DLD1 (cell line): Measurements from ENCODE around the gene ROBO2.

Experiments
- in situ Hi-C: cut with HindIII; loops from 2 replicates; pipeline ENCODE4 v1.10.0; 2017; ENCODE audit warnings: low sequenced_read_pairs

ROBO2 gene, protein sequence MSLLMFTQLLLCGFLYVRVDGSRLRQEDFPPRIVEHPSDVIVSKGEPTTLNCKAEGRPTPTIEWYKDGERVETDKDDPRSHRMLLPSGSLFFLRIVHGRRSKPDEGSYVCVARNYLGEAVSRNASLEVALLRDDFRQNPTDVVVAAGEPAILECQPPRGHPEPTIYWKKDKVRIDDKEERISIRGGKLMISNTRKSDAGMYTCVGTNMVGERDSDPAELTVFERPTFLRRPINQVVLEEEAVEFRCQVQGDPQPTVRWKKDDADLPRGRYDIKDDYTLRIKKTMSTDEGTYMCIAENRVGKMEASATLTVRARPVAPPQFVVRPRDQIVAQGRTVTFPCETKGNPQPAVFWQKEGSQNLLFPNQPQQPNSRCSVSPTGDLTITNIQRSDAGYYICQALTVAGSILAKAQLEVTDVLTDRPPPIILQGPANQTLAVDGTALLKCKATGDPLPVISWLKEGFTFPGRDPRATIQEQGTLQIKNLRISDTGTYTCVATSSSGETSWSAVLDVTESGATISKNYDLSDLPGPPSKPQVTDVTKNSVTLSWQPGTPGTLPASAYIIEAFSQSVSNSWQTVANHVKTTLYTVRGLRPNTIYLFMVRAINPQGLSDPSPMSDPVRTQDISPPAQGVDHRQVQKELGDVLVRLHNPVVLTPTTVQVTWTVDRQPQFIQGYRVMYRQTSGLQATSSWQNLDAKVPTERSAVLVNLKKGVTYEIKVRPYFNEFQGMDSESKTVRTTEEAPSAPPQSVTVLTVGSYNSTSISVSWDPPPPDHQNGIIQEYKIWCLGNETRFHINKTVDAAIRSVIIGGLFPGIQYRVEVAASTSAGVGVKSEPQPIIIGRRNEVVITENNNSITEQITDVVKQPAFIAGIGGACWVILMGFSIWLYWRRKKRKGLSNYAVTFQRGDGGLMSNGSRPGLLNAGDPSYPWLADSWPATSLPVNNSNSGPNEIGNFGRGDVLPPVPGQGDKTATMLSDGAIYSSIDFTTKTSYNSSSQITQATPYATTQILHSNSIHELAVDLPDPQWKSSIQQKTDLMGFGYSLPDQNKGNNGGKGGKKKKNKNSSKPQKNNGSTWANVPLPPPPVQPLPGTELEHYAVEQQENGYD (N-terminal part only)

GRCh38 chr3:77039606-77040171 lies at the start of gene ROBO2:
Gene ROBO2 (plus strand): TSS chr3:77040099. CDS start chr3:77040786, 687 bp downstream.
- in situ Hi-C loops = no loop called here

DNA sequence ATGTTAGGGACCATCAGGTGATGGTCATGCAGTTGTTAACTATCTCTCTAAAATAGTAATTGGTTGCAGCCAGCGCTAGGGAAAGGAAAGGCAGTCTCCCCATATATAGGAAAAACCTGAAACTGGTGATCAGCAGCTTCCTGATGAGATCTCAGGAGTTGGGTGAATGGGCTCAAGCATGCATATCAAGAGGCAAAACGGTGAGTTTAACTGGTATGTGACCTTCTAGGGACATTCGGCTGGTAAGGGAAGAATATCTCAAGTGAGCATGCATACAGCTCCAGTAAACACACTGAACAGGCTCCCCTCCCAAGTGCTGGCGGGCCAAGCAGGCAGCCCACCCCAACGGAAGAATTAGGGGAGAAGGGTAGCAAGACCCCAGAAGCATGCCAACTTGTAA lies 49.3 kb upstream of the ROBO2 start:
- in situ Hi-C loops = no loop called here

GRCh38 chr3:76991165-76991564 lies 48.7 kb upstream of the ROBO2 start:
- in situ Hi-C loops = no loop called here

DNA sequence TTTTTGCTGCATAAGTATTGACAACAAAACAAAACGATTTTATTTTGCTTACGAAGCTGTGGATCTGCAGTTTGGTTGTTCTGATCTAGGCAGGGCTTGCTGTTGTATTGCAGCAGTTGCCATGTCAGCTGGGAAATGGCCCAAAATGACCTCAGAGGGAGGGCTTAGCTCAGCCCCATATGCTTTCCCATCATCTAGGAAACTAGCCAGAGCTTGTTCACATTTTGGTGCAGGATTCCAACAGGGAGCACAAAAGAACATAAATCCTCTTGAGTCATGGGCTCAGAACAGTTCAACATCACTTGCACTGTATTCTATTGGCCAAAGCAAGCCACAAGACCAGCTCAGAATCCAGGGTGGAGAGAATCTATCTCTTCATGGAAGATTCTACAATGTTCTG lies 42.2 kb upstream of the ROBO2 start:
- in situ Hi-C loops = no loop called here

DNA sequence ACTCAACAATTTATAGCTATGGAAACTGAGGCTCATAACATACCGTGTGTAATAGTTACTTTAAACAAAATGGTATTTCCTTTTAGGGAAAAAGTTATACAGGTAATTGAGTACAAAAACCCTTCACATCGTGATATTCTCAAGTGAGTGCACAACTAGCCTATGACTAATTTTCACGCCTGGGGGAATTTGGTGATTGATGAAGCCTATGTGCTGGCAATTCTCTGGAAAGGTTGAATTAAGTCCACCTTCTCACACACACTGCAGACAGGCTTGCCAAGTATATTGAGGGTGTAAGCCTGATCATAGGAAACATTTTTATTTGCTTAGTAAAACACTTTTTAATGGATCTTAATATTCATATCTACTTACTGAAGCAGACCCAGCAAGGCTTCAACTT lies 41.3 kb upstream of the ROBO2 start:
- in situ Hi-C loops = no loop called here

- in situ Hi-C loops = no loop called here
Observed at GRCh38 chr3:77001062-77001701, 38.7 kb upstream of the ROBO2 start.

GRCh38 chr3:77014226-77014625 lies 25.7 kb upstream of the ROBO2 start:
- in situ Hi-C loops = no loop called here

DNA sequence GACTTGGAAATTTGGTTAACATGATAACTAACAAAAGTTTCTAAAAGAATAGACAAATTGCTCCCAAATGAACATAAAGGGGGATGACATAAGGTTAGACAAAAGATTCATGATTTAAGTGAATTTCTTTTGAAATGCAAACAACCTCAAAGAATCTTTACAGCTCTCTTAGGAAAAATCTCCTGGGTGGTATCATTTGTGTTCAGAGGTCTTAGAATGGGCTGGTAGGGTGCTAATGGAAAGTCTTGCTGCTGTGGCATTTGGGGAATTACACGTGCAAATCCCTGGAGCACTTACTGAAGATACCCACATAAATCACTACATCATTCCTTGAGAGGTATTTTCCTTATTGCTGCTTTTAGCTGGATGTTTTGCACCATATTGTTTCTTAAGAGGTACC lies 14.4 kb upstream of the ROBO2 start:
- in situ Hi-C loops = no loop called here

DNA sequence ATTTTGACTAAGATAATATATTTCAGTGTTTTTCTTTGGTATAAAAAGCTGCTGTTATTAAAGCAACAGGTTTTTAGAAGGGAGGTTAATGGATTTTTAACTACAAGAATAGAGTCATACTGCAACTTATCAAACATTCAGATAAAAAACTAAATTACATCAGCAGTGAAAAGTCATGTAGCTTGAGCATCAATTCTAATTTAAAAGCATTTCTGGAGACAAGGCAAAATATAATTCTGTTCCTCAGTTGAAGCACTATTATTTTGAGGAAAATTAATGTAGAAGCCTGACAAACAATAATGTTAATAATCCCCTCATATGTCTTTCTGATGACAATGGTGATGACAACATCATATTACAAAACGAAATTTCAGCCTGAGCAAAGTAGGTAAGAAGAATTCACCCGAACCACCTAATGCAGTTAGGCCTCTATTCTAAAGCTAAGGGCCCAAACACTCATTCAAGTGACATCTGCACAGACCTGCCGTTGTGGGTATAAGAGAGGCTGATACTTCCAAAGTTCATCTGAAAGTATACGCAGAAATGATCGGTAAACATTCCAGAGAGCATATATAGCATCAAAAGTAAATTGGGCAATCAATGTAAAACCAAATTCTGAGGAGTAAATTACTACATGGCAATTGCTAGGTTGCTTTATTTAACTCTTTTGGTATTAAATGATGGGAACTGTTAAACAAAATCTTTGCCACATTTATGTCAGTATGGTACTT lies 12.8 kb upstream of the ROBO2 start:
- in situ Hi-C loops = no loop called here

DNA sequence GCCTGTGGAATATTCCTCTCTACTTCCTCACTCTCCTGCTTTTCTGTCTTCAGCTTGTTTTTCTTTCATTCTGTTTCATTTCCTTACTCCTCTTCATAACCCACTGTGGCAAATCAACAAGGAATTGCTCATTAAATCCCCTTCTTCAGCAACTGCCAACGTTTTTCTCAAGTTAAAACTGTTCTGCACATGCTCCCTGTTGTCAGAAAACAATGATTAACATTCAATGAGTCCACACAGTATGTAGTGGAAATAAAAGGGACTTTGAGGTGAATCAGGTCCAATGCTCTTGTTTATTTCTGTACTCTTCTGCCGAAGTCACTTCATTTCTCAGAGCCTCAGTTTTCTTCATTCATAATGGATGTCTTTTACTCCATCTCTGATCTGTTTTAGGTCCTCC lies 11.9 kb upstream of the ROBO2 start:
- in situ Hi-C loops = no loop called here

DNA sequence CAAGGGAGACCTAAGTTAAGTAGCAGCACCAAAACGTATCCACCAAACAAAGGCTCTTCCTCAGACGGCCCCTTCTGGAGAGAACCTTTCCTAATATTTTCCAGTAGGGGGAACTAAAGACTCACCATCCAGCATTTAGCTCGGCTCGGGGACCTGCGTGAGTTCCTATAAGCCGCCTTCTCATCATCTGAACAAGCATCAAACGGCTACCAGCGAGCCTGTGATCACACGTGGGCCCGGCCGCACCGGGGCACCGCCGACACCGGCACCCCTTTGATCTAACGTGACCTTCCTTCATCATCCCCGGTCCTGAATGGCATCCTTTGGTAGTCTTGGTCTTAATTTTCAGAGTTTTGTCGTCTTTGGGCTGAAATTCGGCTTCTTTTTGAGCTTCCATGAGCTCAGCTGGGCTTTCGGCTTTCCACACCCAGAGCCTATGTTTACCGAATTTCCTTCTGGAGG lies 1.4 kb upstream of the ROBO2 start:
- in situ Hi-C loops = no loop called here

- in situ Hi-C loops = no loop called here
Observed at GRCh38 chr3:77038930-77039605, 831 bp upstream of the ROBO2 start.

- in situ Hi-C loops = no loop called here
Observed at GRCh38 chr3:77040216-77040615, 317 bp downstream of the ROBO2 start.

DNA sequence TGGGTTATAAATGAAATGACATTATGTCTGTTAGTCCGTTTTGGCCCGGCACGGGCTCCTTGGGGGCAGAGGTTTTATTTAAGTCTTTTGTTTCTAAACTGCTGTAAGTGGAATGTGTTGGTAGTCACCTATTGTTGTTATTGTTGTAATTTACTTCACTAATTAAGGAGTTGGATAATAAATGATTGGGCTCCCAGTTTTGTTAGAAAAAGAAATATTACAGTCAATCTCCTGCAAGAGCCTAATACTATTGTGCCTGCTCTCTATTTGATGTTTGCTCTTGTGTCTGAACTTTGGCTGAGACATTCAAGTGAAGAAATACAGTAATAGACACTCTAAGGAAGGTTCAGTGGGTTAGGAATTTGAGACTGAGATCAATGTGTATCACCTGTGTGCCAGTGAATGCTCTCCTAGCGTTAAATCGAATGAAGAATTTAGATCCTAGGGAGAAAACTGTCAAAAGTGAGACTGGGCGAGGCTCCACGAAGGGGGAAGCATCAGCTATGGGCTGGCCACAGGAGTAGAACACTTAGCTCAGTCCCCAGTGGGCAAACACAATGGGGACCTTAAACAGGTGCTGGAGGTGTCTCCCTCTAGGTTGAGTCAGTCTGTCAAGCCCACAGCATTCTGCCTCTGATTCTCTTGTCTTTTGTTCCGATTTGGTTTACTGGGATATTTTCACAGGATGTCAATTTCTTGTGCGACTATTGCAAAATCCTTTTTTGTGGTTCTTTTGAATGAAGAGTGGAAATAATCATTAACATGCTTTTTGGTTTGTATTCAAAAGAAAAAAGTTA lies 1.2 kb downstream of the ROBO2 start:
- in situ Hi-C loops = no loop called here

DNA sequence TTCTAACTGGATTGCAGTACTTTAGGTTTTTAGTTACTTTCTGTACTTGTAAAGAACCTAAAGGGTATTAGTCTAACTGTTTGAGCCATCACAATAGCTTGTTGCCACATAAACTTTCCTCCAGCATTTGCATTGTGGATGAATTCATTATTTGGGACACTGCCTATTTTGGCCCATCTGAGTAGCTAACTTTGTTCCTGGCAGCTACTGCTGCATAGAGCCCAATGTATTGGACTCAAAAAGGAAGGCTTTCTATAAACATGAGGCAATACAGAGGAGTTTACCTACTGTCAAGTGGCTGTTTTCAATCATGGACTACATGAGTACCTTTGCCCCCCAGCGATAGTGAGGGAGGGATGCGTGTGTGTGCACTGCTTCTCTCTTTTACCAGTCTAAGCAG lies 1.9 kb downstream of the ROBO2 start:
- in situ Hi-C loops = no loop called here

DNA sequence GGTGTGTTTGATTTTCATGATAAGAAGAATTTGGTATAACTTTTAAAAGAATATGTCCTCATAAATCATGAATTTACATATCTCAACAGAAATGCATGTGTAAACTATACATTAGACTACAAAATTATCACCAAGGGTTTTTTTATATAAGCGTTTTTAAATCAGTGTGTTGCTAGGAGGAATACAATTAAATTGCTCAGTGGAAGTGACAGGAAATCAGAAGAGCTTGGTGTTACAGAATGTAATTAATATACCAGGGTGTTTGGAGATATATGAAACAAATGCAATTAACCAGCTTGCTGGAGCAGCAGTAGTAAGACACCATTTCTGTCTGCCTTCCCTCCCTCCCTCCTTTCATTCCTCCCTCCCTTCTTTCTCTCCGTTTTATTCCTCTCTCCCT lies 2.4 kb downstream of the ROBO2 start:
- in situ Hi-C loops = no loop called here

- in situ Hi-C loops = no loop called here
Observed at GRCh38 chr3:77042882-77043281, 3.0 kb downstream of the ROBO2 start.

DNA sequence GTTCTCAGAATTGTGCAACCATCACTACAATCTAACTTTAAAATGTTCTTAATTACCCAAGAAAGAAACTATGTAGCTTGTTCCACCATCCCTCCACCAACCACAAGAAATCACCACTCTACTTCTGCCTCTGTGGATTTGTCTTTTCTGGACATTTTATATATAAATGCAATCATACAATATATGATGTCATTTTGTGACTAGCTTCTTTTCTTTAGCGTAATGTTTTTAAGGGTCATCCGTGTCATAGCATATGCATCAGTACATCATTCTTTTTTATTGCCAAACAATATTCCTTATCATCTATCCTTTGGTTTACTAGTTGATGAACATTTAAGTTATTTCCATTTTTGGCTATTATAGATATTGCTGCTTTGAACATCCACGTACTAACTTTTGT lies 5.8 kb downstream of the ROBO2 start:
- in situ Hi-C loops = no loop called here

GRCh38 chr3:77048186-77048585 lies 8.3 kb downstream of the ROBO2 start:
- in situ Hi-C loops = no loop called here
